Activated naive CD8-positive, alpha-beta T cell treated with anti-CD3 and anti-CD28 coated beads for 36 hours (primary cell): ENCODE results near the gene PAPSS2. TPM values are rescaled to one million over a fixed set of nuclear protein-coding genes. Genes with fewer than 3 reads are reported as not detected.

Experiments
- DNase-seq: peaks from one replicate; pipeline ENCODE4 v3.0.0; 2021
- H3K27ac Mint-ChIP-seq: one replicate; pipeline ENCODE4 v1.8.0; 2022; ENCODE audit warnings: mild to moderate bottlenecking, moderate library complexity, mixed read lengths
- H3K27me3 Mint-ChIP-seq: one replicate; pipeline ENCODE4 v1.8.0; 2022; ENCODE audit warnings: mild to moderate bottlenecking, mixed read lengths
- H3K36me3 Mint-ChIP-seq: one replicate; pipeline ENCODE4 v1.8.0; 2021; ENCODE audit warnings: mild to moderate bottlenecking, mixed read lengths
- H3K4me1 Mint-ChIP-seq: one replicate; pipeline ENCODE4 v1.8.0; 2021; ENCODE audit warnings: mixed read lengths
- H3K4me3 Mint-ChIP-seq: one replicate; pipeline ENCODE4 v1.8.0; 2022; ENCODE audit warnings: mild to moderate bottlenecking, moderate library complexity, mixed read lengths
- H3K9me3 Mint-ChIP-seq: one replicate; pipeline ENCODE4 v1.8.0; 2022; ENCODE audit warnings: mixed read lengths
- total RNA-seq, 2 experiments: library from RNA; stranded (reverse); gene quantifications; one replicate each; pipeline ENCODE4 v1.2.3, GENCODE V29; 2021

The PAPSS2 gene
- total RNA-seq, 2 experiments from 2014 or later: 0.27 to 0.42 TPM

DNA sequence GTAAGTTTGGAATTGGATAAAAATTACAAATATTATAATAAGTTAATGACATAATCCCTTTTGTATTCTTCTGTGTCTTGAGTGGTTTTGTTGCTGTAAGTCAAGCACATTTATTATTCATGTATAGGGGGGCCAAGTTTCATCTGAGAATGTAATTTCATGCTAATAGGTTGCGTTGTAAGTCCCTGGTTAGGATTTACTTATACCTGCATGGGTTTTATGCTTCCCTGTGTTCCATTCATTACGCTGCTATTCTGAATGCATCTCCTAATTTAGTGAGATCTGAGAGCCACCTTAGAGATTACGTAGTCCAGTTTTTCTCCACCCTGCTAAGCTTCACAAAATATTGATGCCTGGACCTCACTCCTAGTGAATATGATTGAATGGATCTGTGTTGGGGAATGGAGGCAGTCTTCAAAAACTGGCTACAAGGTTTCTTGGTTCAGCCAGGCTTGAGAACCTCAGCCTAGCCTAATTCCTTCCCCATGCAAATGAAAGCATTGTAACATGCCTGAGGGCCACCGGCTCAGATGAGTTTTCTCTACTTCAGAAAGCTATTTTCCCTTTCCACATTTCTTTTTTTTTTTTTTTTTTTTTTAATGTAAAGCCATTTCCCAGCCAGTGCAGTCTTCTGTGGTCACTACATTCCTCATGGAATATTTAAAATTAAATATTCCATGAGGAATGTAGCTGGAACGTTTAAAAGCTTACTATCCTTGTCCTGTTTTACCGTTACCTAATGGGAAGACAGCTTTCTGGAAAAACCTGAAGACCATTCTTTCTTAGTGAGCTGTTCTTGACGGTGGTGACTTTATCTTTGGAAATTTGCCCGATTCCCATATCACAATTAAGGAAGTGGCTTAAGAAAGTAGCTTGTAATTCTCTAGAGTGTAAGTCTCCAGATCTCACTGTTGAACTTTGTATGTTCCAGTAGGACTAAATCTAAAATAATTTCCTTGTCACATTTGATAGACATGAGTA is 16.0 kb downstream of the PAPSS2 start:
- peaks cover 6% of the 10 kb centered on the region for H3K27me3 Mint-ChIP-seq
- H3K27ac Mint-ChIP-seq: no peak overlapping the region
- no peaks in the 10 kb centered on the region for H3K9me3 Mint-ChIP-seq
- no peak overlapping the region for H3K4me3 Mint-ChIP-seq
- H3K4me1 Mint-ChIP-seq: peaks cover 2% of the 10 kb centered on the region
- DNase-seq: no peak
- no peaks in the 10 kb centered on the region for H3K36me3 Mint-ChIP-seq

GRCh38 chr10:87677595-87677994 is 17.9 kb downstream of the PAPSS2 start:
- H3K4me3 Mint-ChIP-seq: no peak overlapping the region
- H3K4me1 Mint-ChIP-seq: no peaks in the 10 kb centered on the region
- H3K27ac Mint-ChIP-seq: no peak overlapping the region
- DNase-seq: no peak
- H3K36me3 Mint-ChIP-seq: no peaks in the 10 kb centered on the region
- no peaks in the 10 kb centered on the region for H3K9me3 Mint-ChIP-seq
- peaks cover 7% of the 10 kb centered on the region for H3K27me3 Mint-ChIP-seq

DNA sequence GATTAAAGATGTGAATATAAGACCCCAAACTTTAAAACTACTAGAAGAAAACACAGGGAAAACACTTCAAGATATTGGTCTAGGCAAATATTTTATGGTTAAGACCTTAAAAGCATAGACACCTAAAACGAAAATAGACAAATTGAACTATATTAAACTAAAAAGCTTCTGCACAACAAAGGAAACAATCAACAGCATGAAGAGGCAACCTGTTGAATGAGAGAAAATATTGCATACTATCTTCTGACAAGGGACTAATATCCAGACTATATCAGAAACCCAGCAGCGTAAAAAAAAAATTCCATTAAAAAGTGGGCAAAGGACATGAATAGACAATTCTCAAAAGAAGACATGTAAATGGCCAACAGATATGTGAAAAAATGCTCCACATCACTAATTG is 18.6 kb downstream of the PAPSS2 start:
- Mint-ChIP-seq H3K9me3 (no peaks in the 10 kb centered on the region), H3K27me3 (peaks cover 7% of the 10 kb centered on the region), H3K4me3 (no peak overlapping the region), H3K27ac (no peak overlapping the region), H3K36me3 (no peaks in the 10 kb centered on the region), H3K4me1 (no peaks in the 10 kb centered on the region)
- no peak for DNase-seq

DNA sequence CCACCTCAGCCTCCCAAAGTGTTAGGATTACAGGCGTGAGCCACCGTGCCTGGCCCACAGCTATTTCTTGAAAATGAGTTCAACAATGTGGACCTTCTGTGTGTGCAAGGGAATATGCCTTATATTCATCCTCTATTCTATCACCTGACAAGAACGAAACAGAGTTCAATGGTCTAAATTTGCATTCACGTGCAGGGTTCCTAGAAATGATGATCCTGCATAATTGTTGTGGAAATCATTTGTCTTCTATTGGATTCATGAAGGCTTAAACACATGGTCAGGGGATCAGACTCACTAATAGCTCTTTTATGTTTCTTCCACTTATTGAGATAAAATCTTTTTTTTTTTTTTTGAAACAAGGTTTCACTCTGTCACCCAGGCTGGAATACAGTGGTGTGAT is 23.7 kb downstream of the PAPSS2 start:
- Mint-ChIP-seq H3K27ac (no peak overlapping the region), H3K36me3 (no peaks in the 10 kb centered on the region), H3K27me3 (peaks cover 4% of the 10 kb centered on the region), H3K9me3 (no peaks in the 10 kb centered on the region), H3K4me1 (no peaks in the 10 kb centered on the region), H3K4me3 (no peak overlapping the region)
- no peak for DNase-seq

GRCh38 chr10:87684001-87684638 is 24.4 kb downstream of the PAPSS2 start:
- no peaks in the 10 kb centered on the region for H3K4me1 Mint-ChIP-seq
- H3K36me3 Mint-ChIP-seq: no peaks in the 10 kb centered on the region
- no peak for DNase-seq
- H3K27me3 Mint-ChIP-seq: peaks cover 4% of the 10 kb centered on the region
- no peak overlapping the region for H3K4me3 Mint-ChIP-seq
- H3K27ac Mint-ChIP-seq: no peak overlapping the region
- no peaks in the 10 kb centered on the region for H3K9me3 Mint-ChIP-seq

DNA sequence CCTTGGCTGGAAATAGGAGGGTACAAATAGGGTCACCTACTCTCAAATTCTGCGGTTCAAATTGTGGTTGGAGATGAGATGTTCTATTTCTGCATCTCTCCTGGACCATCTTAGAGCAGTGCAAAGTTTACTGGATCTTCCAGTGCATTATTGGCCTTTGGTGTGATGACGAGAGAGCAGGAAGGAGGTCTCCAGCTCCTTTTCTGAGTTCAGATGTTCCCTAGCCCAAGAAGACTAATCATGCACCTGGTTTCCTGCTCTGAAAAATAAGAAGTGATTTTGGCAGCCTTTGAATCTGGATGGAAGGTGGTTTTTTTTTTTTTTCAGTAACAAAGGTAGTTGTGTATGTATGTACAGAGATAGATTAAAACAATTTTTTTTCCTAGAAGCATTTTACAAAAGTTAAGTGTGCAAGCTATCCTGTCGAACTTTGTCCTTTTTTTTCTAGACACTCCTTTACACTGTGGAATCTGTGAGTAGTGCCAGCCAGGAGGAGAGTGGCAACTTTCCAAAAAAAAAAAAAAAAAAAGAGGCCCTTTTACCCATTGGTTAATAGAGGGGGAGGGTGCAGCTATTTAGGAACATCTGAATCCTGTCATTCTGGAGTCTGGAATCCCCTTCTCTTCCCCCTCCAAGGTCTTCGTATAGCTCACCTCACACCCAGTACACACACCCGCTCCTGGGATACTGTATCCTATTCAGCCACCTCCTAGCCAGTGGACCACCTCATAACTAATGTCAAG is 26.3 kb downstream of the PAPSS2 start:
- Mint-ChIP-seq H3K4me3 (no peak overlapping the region), H3K36me3 (no peaks in the 10 kb centered on the region), H3K9me3 (no peaks in the 10 kb centered on the region), H3K27me3 (peaks cover 4% of the 10 kb centered on the region), H3K27ac (no peak overlapping the region), H3K4me1 (no peaks in the 10 kb centered on the region)
- DNase-seq: no peak

GRCh38 chr10:87691506-87692070 is 31.9 kb downstream of the PAPSS2 start:
- no peaks in the 10 kb centered on the region for H3K36me3 Mint-ChIP-seq
- H3K27ac Mint-ChIP-seq: no peak overlapping the region
- H3K9me3 Mint-ChIP-seq: no peaks in the 10 kb centered on the region
- H3K4me3 Mint-ChIP-seq: no peak overlapping the region
- H3K27me3 Mint-ChIP-seq: no peaks in the 10 kb centered on the region
- DNase-seq: no peak
- H3K4me1 Mint-ChIP-seq: no peaks in the 10 kb centered on the region

- H3K27ac Mint-ChIP-seq: no peak overlapping the region
- DNase-seq: no peak
- H3K9me3 Mint-ChIP-seq: no peaks in the 10 kb centered on the region
- H3K27me3 Mint-ChIP-seq: peaks cover 2% of the 10 kb centered on the region
- no peaks in the 10 kb centered on the region for H3K36me3 Mint-ChIP-seq
- no peaks in the 10 kb centered on the region for H3K4me1 Mint-ChIP-seq
- no peak overlapping the region for H3K4me3 Mint-ChIP-seq
Measured at GRCh38 chr10:87692956-87693484, 33.3 kb downstream of the PAPSS2 start.

DNA sequence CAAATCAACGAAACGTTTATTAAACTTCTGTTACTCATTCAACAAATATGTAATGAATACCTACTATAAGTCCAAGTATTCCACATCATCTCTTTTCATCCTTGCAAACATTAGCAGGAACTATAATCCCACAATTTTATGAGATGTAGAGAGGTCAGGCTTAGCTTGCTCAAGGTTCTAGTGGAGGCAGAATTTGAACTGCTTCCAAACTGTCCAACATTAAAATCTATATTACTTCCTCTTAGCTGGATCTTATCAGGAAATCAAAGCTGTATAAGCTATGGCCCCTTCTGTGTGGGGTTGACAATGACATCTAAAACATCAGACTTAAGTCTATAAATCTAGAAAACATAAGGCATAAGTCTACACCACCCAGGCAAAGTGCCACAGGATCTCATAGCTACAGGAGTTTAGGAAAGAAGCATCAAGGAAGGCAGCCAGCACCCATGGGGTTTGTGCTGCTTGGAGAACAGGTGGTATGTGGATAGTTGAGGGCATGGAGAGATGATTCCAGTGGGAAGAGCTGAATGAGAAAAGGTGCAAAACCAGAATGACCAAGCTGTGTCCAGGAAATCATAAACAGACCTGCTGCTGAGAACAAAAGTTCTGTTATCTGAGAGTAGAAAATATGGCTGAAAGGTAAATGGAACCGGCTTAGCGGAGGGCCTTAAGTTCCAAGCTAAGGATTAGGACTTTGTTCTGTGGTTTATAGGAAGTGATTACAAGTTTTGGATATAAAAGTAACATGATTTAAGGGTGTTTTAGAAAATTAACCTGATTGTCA is 34.5 kb downstream of the PAPSS2 start:
- no peak for DNase-seq
- Mint-ChIP-seq H3K4me3 (no peak overlapping the region), H3K36me3 (no peaks in the 10 kb centered on the region), H3K27me3 (peaks cover 9% of the 10 kb centered on the region), H3K27ac (no peak overlapping the region), H3K4me1 (no peaks in the 10 kb centered on the region), H3K9me3 (no peaks in the 10 kb centered on the region)

GRCh38 chr10:87695074-87695473 is 35.4 kb downstream of the PAPSS2 start:
- Mint-ChIP-seq H3K36me3 (no peaks in the 10 kb centered on the region), H3K4me1 (no peaks in the 10 kb centered on the region), H3K27ac (no peak overlapping the region), H3K27me3 (peaks cover 9% of the 10 kb centered on the region), H3K4me3 (no peak overlapping the region), H3K9me3 (no peaks in the 10 kb centered on the region)
- no peak for DNase-seq

GRCh38 chr10:87696922-87697745 is 37.5 kb downstream of the PAPSS2 start:
- Mint-ChIP-seq H3K27me3 (peaks cover 15% of the 10 kb centered on the region), H3K4me1 (no peaks in the 10 kb centered on the region), H3K9me3 (no peaks in the 10 kb centered on the region), H3K4me3 (no peak overlapping the region), H3K27ac (no peak overlapping the region), H3K36me3 (no peaks in the 10 kb centered on the region)
- DNase-seq: no peak

DNA sequence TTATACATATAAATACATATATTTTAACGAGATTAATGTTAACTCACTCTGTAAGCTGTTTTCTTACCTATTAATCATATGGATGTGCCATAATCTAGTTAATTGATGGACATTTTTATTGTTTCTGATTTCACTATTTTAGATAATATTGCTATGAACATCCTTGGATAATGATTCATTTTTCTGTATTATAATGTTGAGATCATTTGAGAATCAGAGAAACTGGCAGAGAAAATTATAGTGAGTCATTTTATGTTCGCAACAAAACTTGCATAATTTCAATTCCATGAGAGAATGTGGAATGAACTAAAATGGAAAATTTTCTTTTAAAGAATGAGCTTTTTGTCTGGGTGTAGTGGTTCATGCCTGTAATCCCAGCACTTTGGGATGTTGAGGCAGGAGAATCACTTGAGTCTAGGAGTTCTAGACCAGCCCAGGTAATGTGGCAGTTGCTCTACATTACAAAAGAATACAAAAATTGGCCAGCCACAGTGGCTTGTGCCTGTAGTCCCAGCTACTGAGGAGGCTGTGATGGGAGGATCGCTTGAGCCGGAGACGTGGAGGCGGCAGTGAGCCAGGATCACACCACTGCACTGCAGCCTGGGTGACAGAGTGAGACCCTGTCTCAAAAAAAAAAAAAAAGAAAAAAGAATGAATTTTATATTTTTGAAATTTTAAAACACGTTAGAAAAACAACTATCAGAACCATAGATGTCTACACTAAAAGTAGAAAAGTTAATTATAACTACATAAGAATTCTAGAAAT is 40.5 kb downstream of the PAPSS2 start:
- Mint-ChIP-seq H3K4me3 (no peak overlapping the region), H3K27ac (no peak overlapping the region), H3K27me3 (peaks cover 15% of the 10 kb centered on the region), H3K4me1 (no peaks in the 10 kb centered on the region), H3K36me3 (no peaks in the 10 kb centered on the region), H3K9me3 (no peaks in the 10 kb centered on the region)
- DNase-seq: no peak
